Mucosa of stomach (tissue), 1 donor: ENCODE data around the gene LIMK2.

Experiments used
- H3K27me3 ChIP-seq: one replicate; pipeline ENCODE4 v1.7.0; 2013; ENCODE audit warnings: mild to moderate bottlenecking, low read length; ENCODE audit not compliant: control insufficient read depth, insufficient read depth
- H3K36me3 ChIP-seq: one replicate; pipeline ENCODE4 v1.7.0; 2013; ENCODE audit warnings: low read length; ENCODE audit not compliant: control insufficient read depth, insufficient read depth
- H3K4me1 ChIP-seq: one replicate; pipeline ENCODE4 v1.7.0; 2013; ENCODE audit warnings: mild to moderate bottlenecking, low read length; ENCODE audit not compliant: control insufficient read depth, insufficient read depth
- H3K4me3 ChIP-seq: one replicate; pipeline ENCODE4 v1.7.0; 2013; ENCODE audit warnings: low read length
- H3K9ac ChIP-seq: one replicate; pipeline ENCODE4 v1.7.0; 2013; ENCODE audit warnings: mild to moderate bottlenecking, low read length, moderate library complexity
- H3K9me3 ChIP-seq: one replicate; pipeline ENCODE4 v1.7.0; 2013; ENCODE audit warnings: mild to moderate bottlenecking, low read length, moderate library complexity; ENCODE audit not compliant: control insufficient read depth
- donor health status: Pancreatic carcinoma.

The LIMK2 gene

DNA sequence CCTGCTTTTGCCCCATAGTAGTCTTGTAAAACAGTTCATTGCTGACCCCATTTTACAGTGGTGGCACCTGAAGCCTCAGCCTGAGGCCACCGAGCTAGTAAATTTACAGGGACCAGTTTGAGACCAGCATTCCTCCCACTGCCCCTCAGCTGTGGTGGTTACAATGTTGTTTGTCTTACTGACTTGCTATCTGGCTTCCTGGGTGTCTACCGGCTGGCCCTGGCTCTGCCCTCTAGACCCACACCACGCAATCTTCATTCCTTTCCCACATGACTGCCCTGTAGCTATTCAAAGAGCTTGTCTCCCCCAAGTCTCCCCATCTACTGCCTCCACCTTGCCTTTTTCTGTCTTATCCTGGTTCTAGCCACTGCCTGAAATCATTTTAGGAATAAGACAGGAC is 59.4 kb downstream of the LIMK2 start:
- Histone ChIP-seq H3K4me1 (no peaks in the 10 kb centered on the region), H3K4me3 (no peak overlapping the region), H3K9ac (no peak overlapping the region), H3K9me3 (no peaks in the 10 kb centered on the region), H3K36me3 (peaks cover 34% of the 10 kb centered on the region), H3K27me3 (no peaks in the 10 kb centered on the region)

- Histone ChIP-seq H3K4me3 (no peak overlapping the region), H3K4me1 (peaks cover under 1% of the 10 kb centered on the region), H3K9ac (peak overlapping the region; percentile 17), H3K9me3 (no peaks in the 10 kb centered on the region), H3K36me3 (peaks cover 27% of the 10 kb centered on the region), H3K27me3 (no peaks in the 10 kb centered on the region)
These were observed 60.7 kb downstream of the LIMK2 start for GRCh38 chr22:31272522-31273446.

GRCh38 chr22:31274017-31274416 is 61.9 kb downstream of the LIMK2 start:
- Histone ChIP-seq H3K27me3 (no peaks in the 10 kb centered on the region), H3K9ac (no peak overlapping the region), H3K36me3 (peaks cover 23% of the 10 kb centered on the region), H3K4me3 (no peak overlapping the region), H3K4me1 (peaks cover 7% of the 10 kb centered on the region), H3K9me3 (no peaks in the 10 kb centered on the region)

DNA sequence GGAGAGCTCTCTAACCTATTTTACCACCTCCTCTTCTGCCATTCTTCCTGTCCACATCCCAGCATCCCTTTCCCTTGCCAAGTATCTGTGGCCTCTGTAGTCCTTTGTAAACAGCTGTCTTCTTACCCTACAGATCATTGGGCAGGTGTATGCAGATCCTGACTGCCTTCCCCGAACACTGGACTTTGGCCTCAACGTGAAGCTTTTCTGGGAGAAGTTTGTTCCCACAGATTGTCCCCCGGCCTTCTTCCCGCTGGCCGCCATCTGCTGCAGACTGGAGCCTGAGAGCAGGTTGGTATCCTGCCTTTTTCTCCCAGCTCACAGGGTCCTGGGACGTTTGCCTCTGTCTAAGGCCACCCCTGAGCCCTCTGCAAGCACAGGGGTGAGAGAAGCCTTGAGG is 62.9 kb downstream of the LIMK2 start:
- H3K36me3 ChIP-seq: peaks cover 26% of the 10 kb centered on the region
- H3K9me3 ChIP-seq: no peaks in the 10 kb centered on the region
- peaks cover 17% of the 10 kb centered on the region for H3K4me1 ChIP-seq
- no peak overlapping the region for H3K9ac ChIP-seq
- no peak overlapping the region for H3K4me3 ChIP-seq
- no peaks in the 10 kb centered on the region for H3K27me3 ChIP-seq

DNA sequence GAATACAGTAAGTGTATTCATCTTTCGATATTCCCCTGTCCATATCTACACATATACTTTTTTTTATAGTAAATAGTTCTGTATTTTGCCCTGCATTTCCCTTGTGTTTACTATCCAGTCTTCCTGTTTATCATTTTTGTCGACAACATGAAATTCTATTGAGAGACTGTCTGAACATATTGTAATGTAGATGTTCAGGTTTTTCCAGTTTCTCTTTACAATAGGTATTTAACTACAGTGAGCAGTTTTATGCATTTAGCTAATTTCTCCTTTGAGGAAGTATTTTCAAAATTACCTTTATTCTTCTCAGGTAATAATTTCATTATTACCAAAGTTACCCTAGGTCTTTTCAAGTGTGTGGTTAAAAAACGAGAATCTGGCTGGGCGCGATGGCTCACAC is 63.5 kb downstream of the LIMK2 start:
- Histone ChIP-seq H3K9me3 (no peaks in the 10 kb centered on the region), H3K4me3 (no peak overlapping the region), H3K36me3 (peaks cover 31% of the 10 kb centered on the region), H3K27me3 (no peaks in the 10 kb centered on the region), H3K4me1 (peaks cover 22% of the 10 kb centered on the region), H3K9ac (no peak overlapping the region)

DNA sequence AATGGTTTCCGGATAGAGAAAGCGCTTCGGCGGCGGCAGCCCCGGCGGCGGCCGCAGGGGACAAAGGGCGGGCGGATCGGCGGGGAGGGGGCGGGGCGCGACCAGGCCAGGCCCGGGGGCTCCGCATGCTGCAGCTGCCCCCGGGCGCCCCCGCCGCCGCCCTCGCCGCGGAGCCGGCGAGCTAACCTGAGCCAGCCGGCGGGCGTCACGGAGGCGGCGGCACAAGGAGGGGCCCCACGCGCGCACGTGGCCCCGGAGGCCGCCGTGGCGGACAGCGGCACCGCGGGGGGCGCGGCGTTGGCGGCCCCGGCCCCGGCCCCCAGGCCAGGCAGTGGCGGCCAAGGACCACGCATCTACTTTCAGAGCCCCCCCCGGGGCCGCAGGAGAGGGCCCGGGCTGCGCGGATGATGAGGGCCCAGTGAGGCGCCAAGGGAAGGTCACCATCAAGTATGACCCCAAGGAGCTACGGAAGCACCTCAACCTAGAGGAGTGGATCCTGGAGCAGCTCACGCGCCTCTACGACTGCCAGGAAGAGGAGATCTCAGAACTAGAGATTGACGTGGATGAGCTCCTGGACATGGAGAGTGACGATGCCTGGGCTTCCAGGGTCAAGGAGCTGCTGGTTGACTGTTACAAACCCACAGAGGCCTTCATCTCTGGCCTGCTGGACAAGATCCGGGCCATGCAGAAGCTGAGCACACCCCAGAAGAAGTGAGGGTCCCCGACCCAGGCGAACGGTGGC is 64.5 kb downstream of the LIMK2 start:
- Histone ChIP-seq H3K9ac (no peak overlapping the region), H3K9me3 (no peaks in the 10 kb centered on the region), H3K27me3 (no peaks in the 10 kb centered on the region), H3K4me1 (peaks cover 24% of the 10 kb centered on the region), H3K4me3 (no peak overlapping the region), H3K36me3 (peaks cover 37% of the 10 kb centered on the region)

DNA sequence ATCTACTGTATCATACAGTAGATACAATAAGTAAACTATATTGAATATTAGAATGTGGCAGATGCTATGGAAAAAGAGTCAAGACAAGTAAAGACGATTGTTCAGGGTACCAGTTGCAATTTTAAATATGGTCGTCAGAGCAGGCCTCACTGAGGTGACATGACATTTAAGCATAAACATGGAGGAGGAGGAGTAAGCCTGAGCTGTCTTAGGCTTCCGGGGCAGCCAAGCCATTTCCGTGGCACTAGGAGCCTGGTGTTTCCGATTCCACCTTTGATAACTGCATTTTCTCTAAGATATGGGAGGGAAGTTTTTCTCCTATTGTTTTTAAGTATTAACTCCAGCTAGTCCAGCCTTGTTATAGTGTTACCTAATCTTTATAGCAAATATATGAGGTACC is 65.6 kb downstream of the LIMK2 start:
- Histone ChIP-seq H3K9ac (no peak overlapping the region), H3K4me3 (no peak overlapping the region), H3K4me1 (peaks cover 24% of the 10 kb centered on the region), H3K9me3 (no peaks in the 10 kb centered on the region), H3K27me3 (no peaks in the 10 kb centered on the region), H3K36me3 (peaks cover 39% of the 10 kb centered on the region)

DNA sequence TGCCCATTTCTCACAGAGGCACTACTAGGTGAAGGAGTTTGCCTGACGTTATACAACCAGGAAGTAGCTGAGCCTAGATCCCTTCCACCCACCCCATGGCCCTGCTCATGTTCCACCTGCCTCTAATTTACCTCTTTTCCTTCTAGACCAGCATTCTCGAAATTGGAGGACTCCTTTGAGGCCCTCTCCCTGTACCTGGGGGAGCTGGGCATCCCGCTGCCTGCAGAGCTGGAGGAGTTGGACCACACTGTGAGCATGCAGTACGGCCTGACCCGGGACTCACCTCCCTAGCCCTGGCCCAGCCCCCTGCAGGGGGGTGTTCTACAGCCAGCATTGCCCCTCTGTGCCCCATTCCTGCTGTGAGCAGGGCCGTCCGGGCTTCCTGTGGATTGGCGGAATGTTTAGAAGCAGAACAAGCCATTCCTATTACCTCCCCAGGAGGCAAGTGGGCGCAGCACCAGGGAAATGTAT is 66.1 kb downstream of the LIMK2 start:
- Histone ChIP-seq H3K4me3 (no peak overlapping the region), H3K27me3 (no peaks in the 10 kb centered on the region), H3K4me1 (peaks cover 24% of the 10 kb centered on the region), H3K9ac (no peak overlapping the region), H3K36me3 (peaks cover 35% of the 10 kb centered on the region), H3K9me3 (no peaks in the 10 kb centered on the region)

GRCh38 chr22:31278626-31279326 is 66.7 kb downstream of the LIMK2 start:
- no peak overlapping the region for H3K9ac ChIP-seq
- H3K36me3 ChIP-seq: peaks cover 32% of the 10 kb centered on the region
- H3K4me1 ChIP-seq: peaks cover 24% of the 10 kb centered on the region

DNA sequence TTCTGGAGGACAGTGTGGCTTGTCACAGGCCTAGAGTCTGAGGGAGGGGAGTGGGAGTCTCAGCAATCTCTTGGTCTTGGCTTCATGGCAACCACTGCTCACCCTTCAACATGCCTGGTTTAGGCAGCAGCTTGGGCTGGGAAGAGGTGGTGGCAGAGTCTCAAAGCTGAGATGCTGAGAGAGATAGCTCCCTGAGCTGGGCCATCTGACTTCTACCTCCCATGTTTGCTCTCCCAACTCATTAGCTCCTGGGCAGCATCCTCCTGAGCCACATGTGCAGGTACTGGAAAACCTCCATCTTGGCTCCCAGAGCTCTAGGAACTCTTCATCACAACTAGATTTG is 67.2 kb downstream of the LIMK2 start:
- Histone ChIP-seq H3K9me3 (no peaks in the 10 kb centered on the region), H3K27me3 (no peaks in the 10 kb centered on the region), H3K36me3 (peaks cover 32% of the 10 kb centered on the region), H3K4me3 (no peak overlapping the region), H3K9ac (no peak overlapping the region), H3K4me1 (peaks cover 24% of the 10 kb centered on the region)

More at GRCh38 chr22:31278626-31279326, 66.7 kb downstream of the LIMK2 start:
- H3K9me3 ChIP-seq: no peaks in the 10 kb centered on the region
- no peak overlapping the region for H3K4me3 ChIP-seq
- H3K27me3 ChIP-seq: no peaks in the 10 kb centered on the region

DNA sequence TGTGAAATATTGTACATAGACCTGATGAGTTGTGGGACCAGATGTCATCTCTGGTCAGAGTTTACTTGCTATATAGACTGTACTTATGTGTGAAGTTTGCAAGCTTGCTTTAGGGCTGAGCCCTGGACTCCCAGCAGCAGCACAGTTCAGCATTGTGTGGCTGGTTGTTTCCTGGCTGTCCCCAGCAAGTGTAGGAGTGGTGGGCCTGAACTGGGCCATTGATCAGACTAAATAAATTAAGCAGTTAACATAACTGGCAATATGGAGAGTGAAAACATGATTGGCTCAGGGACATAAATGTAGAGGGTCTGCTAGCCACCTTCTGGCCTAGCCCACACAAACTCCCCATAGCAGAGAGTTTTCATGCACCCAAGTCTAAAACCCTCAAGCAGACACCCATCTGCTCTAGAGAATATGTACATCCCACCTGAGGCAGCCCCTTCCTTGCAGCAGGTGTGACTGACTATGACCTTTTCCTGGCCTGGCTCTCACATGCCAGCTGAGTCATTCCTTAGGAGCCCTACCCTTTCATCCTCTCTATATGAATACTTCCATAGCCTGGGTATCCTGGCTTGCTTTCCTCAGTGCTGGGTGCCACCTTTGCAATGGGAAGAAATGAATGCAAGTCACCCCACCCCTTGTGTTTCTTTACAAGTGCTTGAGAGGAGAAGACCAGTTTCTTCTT is 67.9 kb downstream of the LIMK2 start:
- H3K27me3 ChIP-seq: no peaks in the 10 kb centered on the region
- H3K9me3 ChIP-seq: no peaks in the 10 kb centered on the region
- H3K36me3 ChIP-seq: peaks cover 31% of the 10 kb centered on the region
- H3K9ac ChIP-seq: no peak overlapping the region
- H3K4me1 ChIP-seq: peaks cover 30% of the 10 kb centered on the region
- H3K4me3 ChIP-seq: no peak overlapping the region
